Right ventricle myocardium superior (tissue), 1 donor: ENCODE results near the gene TXNDC12. TPM values are rescaled to one million over a fixed set of nuclear protein-coding genes. Genes with fewer than 3 reads are reported as not detected.
"Not testable (repeated sequence)": the region's sequence is repeated elsewhere in the genome, so short reads cannot be mapped to it uniquely, and the experiment has no call there.

Experiments
- ATAC-seq: fragments of 200-7000 bp; cut with Tn5 transposase; one replicate; pipeline ENCODE4 v1.9.1; 2020; ENCODE audit warnings: mild to moderate bottlenecking; ENCODE audit not compliant: poor library complexity
- DNase-seq: peaks from one replicate; pipeline ENCODE4 v3.0.0-alpha.2; 2020
- intact Hi-C: fragments of 100-400 bp; cut with DNase I; formaldehyde crosslinking; loops from one replicate; pipeline ENCODE4 v1.11.2; 2022
- total RNA-seq: library from RNA; stranded (reverse); fragmentation: NEBNext Ultra II Directional; extraction: Animal tissue kit (Norgen Biotek cat#: 25700); gene quantifications from one replicate; pipeline ENCODE4 v1.2.1, GENCODE V29; 2021
- donor health status: DM: no; HTN: yes; CAD: no; lungs with severe emphysema.

The TXNDC12 gene
- total RNA-seq, 1 donor from 2014 or later: 20.9 TPM

DNA sequence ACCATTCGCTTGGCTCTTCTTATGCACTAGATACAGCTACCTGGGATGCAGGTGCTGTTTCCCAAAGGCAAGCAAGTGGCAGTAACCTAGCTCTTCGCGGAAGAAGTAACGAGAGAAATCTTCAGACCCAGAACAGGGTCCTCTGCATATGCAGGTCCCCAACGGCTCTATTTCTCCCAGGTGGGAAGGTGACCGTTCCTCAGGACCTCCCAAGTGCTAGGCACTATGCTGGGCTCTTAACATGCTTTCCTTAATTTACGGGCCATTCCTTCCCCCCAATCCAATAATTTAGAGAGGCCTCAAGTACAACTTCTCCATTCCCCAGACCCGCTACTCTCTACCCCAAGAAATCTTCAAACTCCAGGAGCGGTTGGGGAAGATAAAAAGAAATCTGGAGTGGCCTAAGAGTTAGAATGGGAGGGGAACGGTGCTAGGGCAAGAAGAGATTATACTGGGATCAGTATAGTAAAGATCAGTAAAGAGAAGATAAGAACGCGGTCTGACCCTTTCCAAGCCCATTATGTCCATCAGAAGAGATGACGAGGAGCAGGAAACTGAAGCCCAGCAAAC, 410 bp downstream of the TXNDC12 start:
- intact Hi-C loops: no loop called here
- no peak for DNase-seq
- ATAC-seq: no peak

DNA sequence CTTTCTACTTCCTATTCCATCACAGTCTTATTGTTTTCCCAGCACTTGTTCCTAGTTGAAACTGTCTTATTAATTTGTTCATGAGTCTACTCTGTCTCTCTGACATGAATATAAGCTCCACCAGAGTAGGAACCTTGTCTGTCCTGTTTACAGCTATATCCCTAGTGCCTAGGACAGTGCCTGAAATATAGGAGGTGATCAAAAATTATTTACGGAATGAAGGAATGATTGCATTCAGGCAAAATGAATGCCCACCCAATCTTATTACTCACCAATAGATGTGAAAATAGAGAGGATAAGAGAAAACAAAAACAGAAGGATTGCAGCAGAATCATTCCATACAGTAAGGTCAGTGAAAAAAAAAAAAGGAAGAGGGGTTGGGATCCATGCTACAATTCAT, 1.1 kb downstream of the TXNDC12 start:
- intact Hi-C loops: no loop called here

DNA sequence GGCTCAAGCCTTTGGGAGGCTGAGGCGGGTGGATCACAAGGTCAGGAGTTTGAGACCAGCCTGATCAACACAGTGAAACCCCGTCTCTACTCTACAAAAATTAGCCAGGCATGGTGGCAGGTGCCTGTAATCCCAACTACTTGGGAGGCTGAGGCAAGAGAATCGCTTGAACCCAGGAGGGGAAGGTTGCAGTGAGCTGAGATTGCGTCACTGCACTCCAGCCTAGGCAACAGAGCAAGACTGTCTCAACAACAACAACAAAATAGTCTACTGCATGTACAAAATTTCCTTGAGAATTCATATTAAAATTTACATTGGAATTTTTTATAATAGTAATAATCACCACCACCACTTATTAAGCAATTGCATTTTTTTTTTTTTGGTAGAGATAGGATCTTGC, 5.7 kb downstream of the TXNDC12 start:
- DNase-seq, intact Hi-C loops, ATAC-seq: not testable (repeated sequence)

More for the DNA sequence above, 1.1 kb downstream of the TXNDC12 start:
- no peak for DNase-seq
- ATAC-seq: no peak

- ATAC-seq, DNase-seq, intact Hi-C loops: not testable (repeated sequence)
Measured at GRCh38 chr1:52045666-52046195, 9.3 kb downstream of the TXNDC12 start.

DNA sequence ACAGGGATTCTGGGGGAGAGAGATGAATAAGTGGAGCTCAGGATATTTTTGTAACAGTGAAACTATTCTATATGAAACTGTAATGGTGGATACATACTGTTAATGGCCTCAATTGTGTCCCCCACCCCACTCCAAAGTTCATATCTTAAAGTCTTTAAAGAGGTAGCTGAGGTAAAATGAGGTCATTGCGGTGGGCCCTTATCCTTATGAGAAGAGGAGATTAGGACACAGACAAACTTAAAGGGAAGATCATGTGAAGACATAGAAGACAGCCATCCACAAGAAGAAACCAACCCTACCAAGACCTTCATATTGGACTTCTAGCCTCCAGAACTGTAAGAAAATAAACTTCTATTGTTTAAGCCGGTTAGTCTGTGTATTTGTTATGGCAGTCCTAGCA, 9.8 kb downstream of the TXNDC12 start:
- DNase-seq (no peak), ATAC-seq (no peak)
- intact Hi-C loops: no loop called here

GRCh38 chr1:52041551-52042185, 13.3 kb downstream of the TXNDC12 start:
- DNase-seq (no peak), ATAC-seq (no peak)
- intact Hi-C loops: no loop called here

- intact Hi-C loops: no loop called here
- DNase-seq (no peak), ATAC-seq (no peak)
Measured at GRCh38 chr1:52037909-52038308, 17.1 kb downstream of the TXNDC12 start.

GRCh38 chr1:52037402-52037814, 17.6 kb downstream of the TXNDC12 start:
- intact Hi-C loops: no loop called here
- ATAC-seq (no peak), DNase-seq (no peak)

DNA sequence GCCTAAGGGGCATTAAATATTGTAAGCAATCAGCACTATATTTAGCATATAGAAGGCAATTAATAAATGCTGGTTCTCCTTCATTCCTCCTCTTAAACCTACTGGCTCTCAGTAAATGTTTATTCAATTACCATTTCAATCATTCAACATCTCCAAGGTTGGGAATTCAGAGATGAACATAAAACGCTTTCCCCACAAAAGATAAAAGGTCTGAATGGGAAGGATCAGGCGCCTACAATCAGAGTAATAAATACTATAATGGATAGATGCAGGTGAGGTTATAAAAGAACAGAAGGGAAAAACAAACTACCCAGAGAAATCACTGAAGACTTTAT, 21.0 kb downstream of the TXNDC12 start:
- no peak for DNase-seq
- no peak for ATAC-seq
- intact Hi-C loops: no loop called here

DNA sequence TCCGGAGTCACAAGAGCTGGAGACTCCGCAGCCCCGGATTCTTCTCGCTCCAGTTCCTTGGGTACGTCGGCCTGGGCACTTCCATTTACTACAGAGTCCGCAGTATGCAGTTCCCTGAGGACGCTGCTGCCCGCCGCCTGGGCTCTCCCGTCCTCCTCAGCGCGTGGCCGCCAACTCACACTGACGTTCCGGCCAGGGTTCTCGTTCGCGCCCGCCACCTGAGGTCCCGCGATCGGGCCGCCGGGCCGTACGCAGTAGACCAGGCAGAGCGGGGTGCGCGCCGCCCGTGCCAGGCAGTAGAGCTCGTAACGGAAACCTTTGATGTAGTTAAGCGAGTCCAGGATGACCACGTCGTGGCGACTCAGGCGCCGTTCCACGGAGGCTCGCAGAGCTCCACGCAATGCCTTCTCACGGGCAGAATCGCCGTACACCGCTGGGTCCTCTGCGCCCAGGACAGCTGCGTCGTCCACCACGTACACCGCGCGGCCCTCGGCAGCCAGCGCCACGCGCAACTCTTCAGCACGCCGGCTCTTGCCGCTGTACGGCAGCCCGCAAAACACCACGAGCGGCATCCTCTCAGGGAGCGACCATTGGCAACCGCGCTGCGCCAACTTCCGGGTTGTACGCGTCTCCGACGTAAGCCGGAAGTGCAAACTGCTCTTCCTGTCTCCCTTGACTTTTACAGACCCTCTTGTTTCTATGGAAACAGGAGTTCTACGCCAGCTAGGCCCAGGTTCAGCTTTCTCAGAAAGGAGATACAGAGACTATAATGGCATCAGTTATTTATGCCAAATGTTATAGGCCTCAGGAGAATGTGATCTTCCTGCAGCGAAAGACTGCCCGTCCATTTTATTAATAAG, 21.6 kb downstream of the TXNDC12 start, which contains the start of gene KTI12:
Gene KTI12, minus strand, starts transcription at position 621 of the 860 bp plus-strand sequence. Its CDS starts 49 bp downstream, at position 572.
- ATAC-seq (peak; percentile 98), DNase-seq (peak; percentile 94)
- intact Hi-C loops: no loop called here

GRCh38 chr1:52032785-52033131, 22.2 kb downstream of the TXNDC12 start:
- DNase-seq (peak; percentile 54), ATAC-seq (peak; percentile 43)
- intact Hi-C loops: no loop called here

- no peak for ATAC-seq
- intact Hi-C loops: no loop called here
Measured at GRCh38 chr1:52032124-52032784, 22.7 kb downstream of the TXNDC12 start.

GRCh38 chr1:52028839-52029238, 26.2 kb downstream of the TXNDC12 start:
- intact Hi-C loops, ATAC-seq, DNase-seq: not testable (repeated sequence)

More at GRCh38 chr1:52032124-52032784, 22.7 kb downstream of the TXNDC12 start:
- DNase-seq: no peak

GRCh38 chr1:52028328-52028727, 26.7 kb downstream of the TXNDC12 start:
- ATAC-seq (no peak), DNase-seq (no peak)
- intact Hi-C loops: no loop called here

DNA sequence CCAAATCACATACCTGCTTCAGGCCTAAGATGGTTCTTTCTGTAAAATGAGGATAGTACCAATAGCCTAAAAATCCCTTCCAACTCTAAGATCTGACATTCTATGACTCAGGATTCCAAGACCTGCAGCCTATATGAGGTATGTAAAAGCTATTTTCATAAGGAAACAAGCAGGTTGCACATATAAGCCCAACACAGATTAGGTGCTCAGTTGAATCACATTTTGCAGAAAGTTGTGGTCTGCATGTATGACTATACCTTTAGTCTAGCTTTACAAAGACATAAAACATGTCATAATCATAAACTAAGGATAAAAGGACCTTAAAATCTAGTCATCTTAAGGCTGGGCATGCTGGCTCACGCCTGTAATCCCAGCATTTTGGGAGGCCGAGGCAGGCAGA, 28.7 kb downstream of the TXNDC12 start:
- ATAC-seq (no peak), DNase-seq (no peak)
- intact Hi-C loops: no loop called here

- intact Hi-C loops: no loop called here
- ATAC-seq (no peak), DNase-seq (no peak)
Measured at GRCh38 chr1:52022133-52022532, 32.9 kb downstream of the TXNDC12 start.

DNA sequence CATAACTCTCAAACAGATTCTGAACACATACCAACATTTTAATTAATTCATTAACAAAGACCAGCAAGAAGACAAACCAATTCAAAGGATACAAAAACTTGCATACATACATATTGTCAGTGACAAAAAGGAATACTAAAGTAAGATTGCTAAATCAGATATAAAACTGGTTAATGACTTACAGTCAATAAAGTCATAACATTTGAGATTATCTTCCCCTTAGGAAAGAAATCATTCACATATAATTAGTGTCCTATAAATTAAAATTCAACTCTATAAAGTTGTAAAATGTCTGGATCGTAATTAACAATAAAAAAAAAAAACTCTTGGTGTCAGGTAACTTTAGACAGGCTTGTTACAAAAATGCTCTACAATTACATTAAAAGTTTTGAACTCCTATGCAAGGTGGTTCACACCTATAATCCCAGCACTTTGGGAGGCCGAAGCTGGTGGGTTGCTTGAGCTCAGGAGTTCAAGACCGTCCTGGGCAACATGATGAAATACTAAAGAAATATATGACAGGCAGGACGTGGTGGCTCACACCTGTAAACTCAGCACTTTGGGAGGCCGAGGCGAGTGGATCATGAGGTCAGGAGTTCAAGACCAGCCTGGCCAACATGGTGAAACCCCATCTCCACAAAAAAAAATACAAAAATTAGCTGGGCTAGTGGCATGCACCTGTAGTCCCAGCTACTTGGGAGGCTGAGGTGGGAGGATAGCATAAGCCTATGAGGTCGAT, 46.8 kb downstream of the TXNDC12 start:
- DNase-seq: no peak
- no peak for ATAC-seq
- intact Hi-C loops: no loop called here

GRCh38 chr1:52007215-52008002, 47.6 kb downstream of the TXNDC12 start:
- DNase-seq (no peak), ATAC-seq (no peak)
- intact Hi-C loops: no loop called here
